Osteocyte (in vitro differentiated cells): ENCODE measurements around the gene LCORL. TPM values are rescaled to one million over a fixed set of nuclear protein-coding genes. Genes with fewer than 3 reads are reported as not detected.

Source experiments
- DNase-seq: peaks from one replicate; pipeline ENCODE4 v3.0.0; 2021; ENCODE audit warnings: mixed read lengths; ENCODE audit not compliant: unreplicated experiment; ENCODE audit errors: extremely low spot score
- H3K27ac Mint-ChIP-seq: one replicate; pipeline ENCODE4 v1.8.0; 2021; ENCODE audit warnings: mild to moderate bottlenecking, mixed read lengths; ENCODE audit not compliant: unreplicated experiment
- H3K27me3 Mint-ChIP-seq: one replicate; pipeline ENCODE4 v1.8.0; 2021; ENCODE audit warnings: mixed read lengths; ENCODE audit not compliant: unreplicated experiment
- H3K36me3 Mint-ChIP-seq: one replicate; pipeline ENCODE4 v1.8.0; 2021; ENCODE audit warnings: mixed read lengths; ENCODE audit not compliant: unreplicated experiment
- H3K4me1 Mint-ChIP-seq: one replicate; pipeline ENCODE4 v1.8.0; 2021; ENCODE audit warnings: mixed read lengths; ENCODE audit not compliant: unreplicated experiment
- H3K4me3 Mint-ChIP-seq: one replicate; pipeline ENCODE4 v1.8.0; 2021; ENCODE audit warnings: mild to moderate bottlenecking, moderate library complexity, mixed read lengths; ENCODE audit not compliant: unreplicated experiment
- H3K9me3 Mint-ChIP-seq: one replicate; pipeline ENCODE4 v1.8.0; 2021; ENCODE audit warnings: mixed read lengths; ENCODE audit not compliant: unreplicated experiment
- long read RNA-seq: library from polyadenylated mRNA; unstranded; transcript quantifications from one replicate; pipeline ENCODE4 v2.0.0, GENCODE V29; 2021
- total RNA-seq: library from RNA; stranded (reverse); gene quantifications from 2 replicates; pipeline ENCODE4 v1.2.1, GENCODE V29; 2021
- TF ChIP-seq, protein P1 (sequence below): fragments of 200-600 bp; sonication (generic); IDR thresholded peaks from 2 replicates; pipeline ENCODE4 v1.5.0; 2021; ENCODE audit warnings: antibody characterized with exemption, mild to moderate bottlenecking, moderate library complexity

Gene LCORL
- total RNA-seq = 17.3 and 18.2 TPM in 2 replicates
- long read RNA-seq, full-length matches to known transcripts = 8 of 20 reads
- long read RNA-seq, partial matches to known transcripts = 8 of 20 reads
- long read RNA-seq, other reads (novel, unspliced or antisense) = 4 of 20 reads

DNA sequence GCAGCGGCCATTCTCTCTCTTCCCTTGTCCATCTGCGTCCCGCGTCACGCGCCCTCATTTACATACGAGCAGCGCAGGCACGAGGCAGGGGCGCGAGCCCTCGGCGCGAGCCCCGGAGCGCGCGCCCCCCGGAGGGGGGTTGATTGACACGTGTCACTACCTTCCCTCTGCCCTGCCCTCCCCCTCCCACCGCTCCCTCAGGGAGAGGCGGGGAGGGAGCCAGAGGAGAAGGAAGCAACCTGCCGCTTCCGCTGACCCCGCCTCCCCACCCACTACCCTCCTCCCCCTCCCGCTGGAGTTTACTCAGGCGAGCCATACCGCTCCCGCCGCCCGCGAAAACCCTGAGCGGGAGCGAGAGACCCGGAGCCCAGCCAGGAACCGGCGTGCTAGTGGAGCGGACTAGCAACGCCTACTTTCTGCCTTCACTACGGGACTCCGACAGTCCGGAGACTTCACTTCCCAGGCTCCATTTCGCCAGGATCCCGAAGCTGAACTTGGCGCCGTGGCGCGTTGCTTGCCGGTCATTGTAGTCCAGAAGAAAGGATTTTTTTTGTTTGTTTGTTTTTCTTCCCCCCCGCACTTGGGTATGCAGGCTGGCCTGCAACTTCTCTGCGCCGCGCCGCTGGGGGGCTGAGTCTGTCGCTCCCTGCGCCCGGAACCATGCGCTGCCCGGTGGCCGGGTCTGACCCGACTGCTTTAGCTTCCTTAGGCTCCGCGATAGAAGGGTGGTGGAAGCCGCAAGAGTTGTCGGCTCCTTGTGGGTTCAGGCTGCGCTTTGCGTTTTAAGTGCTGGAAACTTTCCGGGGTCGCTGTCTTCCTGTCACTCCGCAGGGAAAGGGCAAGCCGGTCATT, at the start of gene LCORL:
TSS of gene LCORL (minus strand) at position 36 of the 852 bp plus-strand sequence. CDS start at position 32, 4 bp downstream.
- H3K36me3 Mint-ChIP-seq = no peaks in the 10 kb centered on the region
- DNase-seq = peak; percentile 97
- peak within 1 kb of the TSS; percentile 98 for H3K4me3 Mint-ChIP-seq
- peaks cover 21% of the 10 kb centered on the region for H3K4me1 Mint-ChIP-seq
- peak within 1 kb of the TSS; percentile 93 for H3K27ac Mint-ChIP-seq
- no peaks in the 10 kb centered on the region for H3K27me3 Mint-ChIP-seq
- TF ChIP-seq, protein P1, sequence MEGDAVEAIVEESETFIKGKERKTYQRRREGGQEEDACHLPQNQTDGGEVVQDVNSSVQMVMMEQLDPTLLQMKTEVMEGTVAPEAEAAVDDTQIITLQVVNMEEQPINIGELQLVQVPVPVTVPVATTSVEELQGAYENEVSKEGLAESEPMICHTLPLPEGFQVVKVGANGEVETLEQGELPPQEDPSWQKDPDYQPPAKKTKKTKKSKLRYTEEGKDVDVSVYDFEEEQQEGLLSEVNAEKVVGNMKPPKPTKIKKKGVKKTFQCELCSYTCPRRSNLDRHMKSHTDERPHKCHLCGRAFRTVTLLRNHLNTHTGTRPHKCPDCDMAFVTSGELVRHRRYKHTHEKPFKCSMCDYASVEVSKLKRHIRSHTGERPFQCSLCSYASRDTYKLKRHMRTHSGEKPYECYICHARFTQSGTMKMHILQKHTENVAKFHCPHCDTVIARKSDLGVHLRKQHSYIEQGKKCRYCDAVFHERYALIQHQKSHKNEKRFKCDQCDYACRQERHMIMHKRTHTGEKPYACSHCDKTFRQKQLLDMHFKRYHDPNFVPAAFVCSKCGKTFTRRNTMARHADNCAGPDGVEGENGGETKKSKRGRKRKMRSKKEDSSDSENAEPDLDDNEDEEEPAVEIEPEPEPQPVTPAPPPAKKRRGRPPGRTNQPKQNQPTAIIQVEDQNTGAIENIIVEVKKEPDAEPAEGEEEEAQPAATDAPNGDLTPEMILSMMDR = no peak
- no peaks in the 10 kb centered on the region for H3K9me3 Mint-ChIP-seq

DNA sequence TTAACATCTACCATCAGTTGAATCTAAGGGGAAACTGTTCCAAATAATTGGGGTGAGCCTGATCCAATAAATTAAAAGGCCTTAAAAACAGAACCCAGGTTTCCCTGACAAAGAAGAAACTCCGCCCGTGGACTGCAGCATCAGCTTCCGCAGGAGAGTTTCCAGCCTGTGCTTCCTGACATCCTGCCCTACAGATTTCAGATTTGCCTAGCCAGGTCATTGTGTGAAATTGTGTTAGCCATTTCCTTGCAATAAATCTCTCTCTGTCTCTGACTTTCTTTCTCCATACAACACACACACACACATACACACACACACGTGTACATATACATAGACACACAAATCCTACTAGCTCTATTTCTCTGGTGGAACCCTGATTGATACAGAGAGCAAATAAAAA, 48.3 kb upstream of the LCORL start:
- Mint-ChIP-seq H3K27ac (no peak overlapping the region), H3K4me3 (no peak overlapping the region), H3K36me3 (no peaks in the 10 kb centered on the region), H3K4me1 (no peaks in the 10 kb centered on the region), H3K27me3 (peaks cover 15% of the 10 kb centered on the region), H3K9me3 (no peaks in the 10 kb centered on the region)
- TF ChIP-seq, protein P1 = no peak
- DNase-seq = no peak

GRCh38 chr4:18067031-18067430, 45.5 kb upstream of the LCORL start:
- Mint-ChIP-seq H3K4me1 (no peaks in the 10 kb centered on the region), H3K36me3 (no peaks in the 10 kb centered on the region), H3K27me3 (peaks cover 7% of the 10 kb centered on the region), H3K27ac (no peak overlapping the region), H3K4me3 (no peak overlapping the region), H3K9me3 (peaks cover 18% of the 10 kb centered on the region)
- TF ChIP-seq, protein P1 = no peak
- no peak for DNase-seq

DNA sequence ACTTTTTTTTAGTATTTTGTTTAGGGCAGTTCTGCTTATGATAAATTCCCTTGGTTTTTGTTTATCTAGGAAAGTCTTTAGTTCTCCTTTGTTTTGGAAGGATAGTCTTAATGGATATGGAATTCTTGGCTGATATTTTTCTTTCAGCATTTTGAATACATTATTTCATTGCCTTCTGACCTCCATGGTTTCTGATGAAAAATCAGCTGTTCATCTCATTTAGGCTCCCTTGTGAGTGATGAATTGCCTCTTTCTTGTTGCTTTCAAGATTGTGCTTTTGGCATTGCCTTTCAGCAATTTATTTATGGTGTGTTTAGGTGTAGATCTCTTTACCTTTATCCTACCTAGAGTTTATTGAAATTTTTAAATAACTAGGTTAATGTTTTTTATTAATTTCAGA, 41.5 kb upstream of the LCORL start:
- H3K9me3 Mint-ChIP-seq = peaks cover 18% of the 10 kb centered on the region
- no peak overlapping the region for H3K4me3 Mint-ChIP-seq

More for the DNA sequence above, 41.5 kb upstream of the LCORL start:
- DNase-seq = no peak
- H3K27ac Mint-ChIP-seq = no peak overlapping the region
- TF ChIP-seq, protein P1 = no peak
- no peaks in the 10 kb centered on the region for H3K4me1 Mint-ChIP-seq
- no peaks in the 10 kb centered on the region for H3K36me3 Mint-ChIP-seq
- H3K27me3 Mint-ChIP-seq = peaks cover 14% of the 10 kb centered on the region
